Small intestine (tissue), 7 donors: Measurements from ENCODE around the gene INPP4B. TPM values are rescaled to one million over a fixed set of nuclear protein-coding genes. Genes with fewer than 3 reads are reported as not detected.

Experiments used
- DNase-seq, 2 donors: peaks; one replicate each; pipeline versions ENCODE4 v3.0.0 to v3.0.0-alpha.2; 2013
- FAIRE-seq: peaks from 2 replicates; lab custom pipeline; 2012; peaks lifted over from hg19 to GRCh38; lab: Jason Lieb, UNC
- H3K27ac ChIP-seq, 3 donors: one replicate each; pipeline ENCODE4 v1.5.1; 2013; ENCODE audit warnings: low read length in 2 of 3, mild to moderate bottlenecking in 2 of 3, control low read depth in 1 of 3, inconsistent platforms in 1 of 3, low read depth in 1 of 3, moderate library complexity in 1 of 3
- H3K27me3 ChIP-seq, 3 donors: one replicate each; pipeline ENCODE4 v1.6.1; 2013; ENCODE audit warnings: low read length in 3 of 3, inconsistent platforms in 1 of 3; ENCODE audit not compliant: control insufficient read depth in 3 of 3, insufficient read depth in 3 of 3
- H3K36me3 ChIP-seq, 3 donors: one replicate each; pipeline ENCODE4 v1.6.1; 2013; ENCODE audit warnings: low read length in 3 of 3, inconsistent platforms in 1 of 3, low read depth in 1 of 3, mild to moderate bottlenecking in 1 of 3, moderate library complexity in 1 of 3; ENCODE audit not compliant: control insufficient read depth in 3 of 3, insufficient read depth in 2 of 3
- H3K4me1 ChIP-seq, 3 donors: one replicate each; pipeline ENCODE4 v1.6.1; 2013; ENCODE audit warnings: low read length in 2 of 3, inconsistent platforms in 1 of 3, low read depth in 1 of 3, mild to moderate bottlenecking in 1 of 3, moderate library complexity in 1 of 3; ENCODE audit not compliant: control insufficient read depth in 3 of 3, insufficient read depth in 2 of 3
- H3K4me3 ChIP-seq, 3 donors: one replicate each; pipeline ENCODE4 v1.5.1; 2013; ENCODE audit warnings: low read length in 3 of 3, control low read depth in 1 of 3, inconsistent platforms in 1 of 3, low read depth in 1 of 3, mild to moderate bottlenecking in 1 of 3, moderate library complexity in 1 of 3
- H3K9me3 ChIP-seq, 2 donors: one replicate each; pipeline ENCODE4 v1.6.1; 2013; ENCODE audit warnings: low read depth in 1 of 2, low read length in 1 of 2; ENCODE audit not compliant: control insufficient read depth in 2 of 2, insufficient read depth in 1 of 2
- WGBS, 3 donors: extraction: QIAGEN DNeasy Blood & Tissue Kit; methylation state at CpG; one replicate each; pipeline ENCODE4 v1.1.7; 2013; 5-methylcytosine and 5-hydroxymethylcytosine counted together
- polyA plus RNA-seq, 4 donors: library from polyadenylated mRNA; stranded (reverse) in 3 of 4; unstranded in 1 of 4; fragments of 200-250 nt in 3 of 4; fragments of 120-200 nt in 1 of 4; gene quantifications; one replicate each; pipeline versions ENCODE4 v1.2.1 to v1.2.3, GENCODE V29; 2013
- donor health status: healthy with polysubstance abuse.
- donor health status: control.
- donor health status: control.
- donor health status: Bipolar disorder and iron deficiency.
- donor health status: healthy.

INPP4B gene
- polyA plus RNA-seq, 4 donors = 2.7 to 6.6 (median 4.2) TPM

GRCh38 chr4:142844782-142845181 is 1.3 kb downstream of the INPP4B start:
- H3K4me3 ChIP-seq = peak overlapping the region in 1 of 3 donors; percentile 61
- no peak for FAIRE-seq
- H3K36me3 ChIP-seq = no peaks in the 10 kb centered on the region
- no peaks in the 10 kb centered on the region for H3K9me3 ChIP-seq
- 15 to 28% (median 27%) methylated on average over 1 of the region's 1 CpG for WGBS, 3 donors
- peak; percentile 41 to 45 for DNase-seq
- peaks cover 0 to 19% (median 0%) of the 10 kb centered on the region in 3 donors for H3K27me3 ChIP-seq
- peaks cover 0 to 6% (median 3%) of the 10 kb centered on the region in 3 donors for H3K4me1 ChIP-seq
- no peak overlapping the region for H3K27ac ChIP-seq

- no peak overlapping the region for H3K27ac ChIP-seq
- no peaks in the 10 kb centered on the region for H3K36me3 ChIP-seq
- DNase-seq = peak; percentile 31 to 50
- H3K4me1 ChIP-seq = peaks cover 0 to 6% (median 0%) of the 10 kb centered on the region in 3 donors
- H3K27me3 ChIP-seq = peaks cover 0 to 7% (median 0%) of the 10 kb centered on the region in 3 donors
- WGBS, 3 donors = 39 to 97% (median 83%) methylated on average over 1 of the region's 1 CpG
- peak; percentile 84 for FAIRE-seq
- no peak overlapping the region for H3K4me3 ChIP-seq
- H3K9me3 ChIP-seq = no peaks in the 10 kb centered on the region
Measured at GRCh38 chr4:142840516-142841123, 5.5 kb downstream of the INPP4B start.

- Histone ChIP-seq H3K36me3 (no peaks in the 10 kb centered on the region), H3K9me3 (no peaks in the 10 kb centered on the region), H3K4me1 (no peaks in the 10 kb centered on the region), H3K27me3 (no peaks in the 10 kb centered on the region), H3K4me3 (no peak overlapping the region), H3K27ac (no peak overlapping the region)
- no peak for DNase-seq
- WGBS, 3 donors = 91 to 97% (median 95%) methylated on average over 1 of the region's 1 CpG
- no peak for FAIRE-seq
Measured at GRCh38 chr4:142838778-142839177, 7.3 kb downstream of the INPP4B start.

- Histone ChIP-seq H3K9me3 (no peaks in the 10 kb centered on the region), H3K27me3 (no peaks in the 10 kb centered on the region), H3K4me1 (no peaks in the 10 kb centered on the region), H3K27ac (no peak overlapping the region), H3K36me3 (no peaks in the 10 kb centered on the region), H3K4me3 (no peak overlapping the region)
- 58 to 92% (median 82%) methylated on average over 5 of the region's 5 CpGs for WGBS, 3 donors
- no peak for FAIRE-seq
- DNase-seq = no peak
Measured at GRCh38 chr4:142832022-142832421, 14.1 kb downstream of the INPP4B start.

GRCh38 chr4:142826503-142827241 is 19.4 kb downstream of the INPP4B start:
- no peaks in the 10 kb centered on the region for H3K4me1 ChIP-seq
- H3K27me3 ChIP-seq = no peaks in the 10 kb centered on the region
- 94 to 95% (median 94%) methylated on average over 4 of the region's 4 CpGs for WGBS, 3 donors
- H3K9me3 ChIP-seq = no peaks in the 10 kb centered on the region
- FAIRE-seq (no peak), DNase-seq (no peak)
- H3K36me3 ChIP-seq = no peaks in the 10 kb centered on the region
- no peak overlapping the region for H3K4me3 ChIP-seq
- H3K27ac ChIP-seq = no peak overlapping the region

- no peak overlapping the region for H3K4me3 ChIP-seq
- H3K27ac ChIP-seq = no peak overlapping the region
- H3K4me1 ChIP-seq = no peaks in the 10 kb centered on the region
- FAIRE-seq (no peak), DNase-seq (no peak)
- no peaks in the 10 kb centered on the region for H3K9me3 ChIP-seq
- H3K27me3 ChIP-seq = no peaks in the 10 kb centered on the region
- no peaks in the 10 kb centered on the region for H3K36me3 ChIP-seq
- WGBS, 3 donors = 74 to 98% (median 88%) methylated on average over 1 of the region's 1 CpG
Measured at GRCh38 chr4:142824368-142824767, 21.7 kb downstream of the INPP4B start.

- no peaks in the 10 kb centered on the region for H3K27me3 ChIP-seq
- H3K9me3 ChIP-seq = no peaks in the 10 kb centered on the region
- no peak overlapping the region for H3K4me3 ChIP-seq
- WGBS, 3 donors = 76 to 94% (median 79%) methylated on average over 1 of the region's 1 CpG
- H3K36me3 ChIP-seq = no peaks in the 10 kb centered on the region
- FAIRE-seq (no peak), DNase-seq (no peak)
- H3K4me1 ChIP-seq = no peaks in the 10 kb centered on the region
- no peak overlapping the region for H3K27ac ChIP-seq
Measured at GRCh38 chr4:142823796-142824195, 22.3 kb downstream of the INPP4B start.

GRCh38 chr4:142818476-142818875 is 27.6 kb downstream of the INPP4B start:
- no peak for FAIRE-seq
- WGBS, 3 donors = 87 to 98% (median 93%) methylated on average over 4 of the region's 4 CpGs

More at GRCh38 chr4:142818476-142818875, 27.6 kb downstream of the INPP4B start:
- no peak overlapping the region for H3K4me3 ChIP-seq
- no peaks in the 10 kb centered on the region for H3K9me3 ChIP-seq
- no peak overlapping the region for H3K27ac ChIP-seq
- H3K36me3 ChIP-seq = no peaks in the 10 kb centered on the region
- H3K27me3 ChIP-seq = no peaks in the 10 kb centered on the region
- H3K4me1 ChIP-seq = peaks cover 0 to 4% (median 2%) of the 10 kb centered on the region in 3 donors
- no peak for DNase-seq
